ENCODE data around the gene RTL5. TPM values are rescaled to one million over a fixed set of nuclear protein-coding genes. Genes with fewer than 3 reads are reported as not detected.

Gene RTL5
- total RNA-seq, 1 donor from 2014 or later = 3.9 TPM

GRCh38 chrX:72129661-72130060, 2.1 kb downstream of the RTL5 start:
- DNase-seq (ENCODE audit: low read depth) = no peak

DNA sequence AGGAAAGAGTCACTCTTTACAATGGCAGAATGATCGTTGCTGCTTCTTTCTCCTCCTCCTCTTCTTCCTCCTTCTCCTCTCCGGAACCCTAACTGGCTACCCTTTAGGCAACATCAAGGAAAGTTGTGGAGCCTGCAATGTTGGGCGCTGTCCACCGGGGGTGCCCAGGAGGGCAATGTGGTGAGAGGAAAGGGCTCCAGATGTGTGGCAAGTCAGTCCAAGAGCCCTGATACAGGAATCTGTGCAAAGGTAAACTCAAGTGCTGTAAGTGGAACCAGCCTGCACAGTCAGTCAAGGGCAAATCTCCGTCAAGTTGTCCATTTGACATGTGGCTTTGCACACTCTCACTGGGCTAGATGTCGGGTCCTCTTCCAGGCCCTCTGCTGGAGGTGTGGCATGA, 2.8 kb downstream of the RTL5 start:
- DNase-seq (ENCODE audit: low read depth) = no peak

GRCh38 chrX:72128183-72128834, 3.4 kb downstream of the RTL5 start:
- no peak for DNase-seq (ENCODE audit: low read depth)

DNA sequence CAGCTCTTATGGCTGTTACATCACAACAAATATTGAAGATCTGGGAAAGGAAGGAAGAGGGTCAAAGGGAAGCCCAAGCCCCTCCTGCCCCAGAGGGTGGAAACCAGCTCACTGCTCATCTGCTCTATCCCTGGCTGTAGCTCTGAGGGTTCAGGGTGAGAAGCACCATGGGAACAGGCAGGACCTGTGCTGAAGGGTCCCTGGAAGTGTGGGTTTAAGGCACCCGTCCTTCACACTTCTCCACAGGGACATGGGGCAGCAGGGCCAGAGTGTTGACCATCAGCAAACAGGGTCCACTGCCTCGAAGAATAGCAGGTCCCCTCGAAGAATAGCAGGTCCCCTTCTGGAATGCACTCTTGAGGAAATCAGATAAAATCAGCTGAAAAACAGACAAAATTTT, 4.4 kb downstream of the RTL5 start:
- no peak for DNase-seq (ENCODE audit: low read depth)

DNA sequence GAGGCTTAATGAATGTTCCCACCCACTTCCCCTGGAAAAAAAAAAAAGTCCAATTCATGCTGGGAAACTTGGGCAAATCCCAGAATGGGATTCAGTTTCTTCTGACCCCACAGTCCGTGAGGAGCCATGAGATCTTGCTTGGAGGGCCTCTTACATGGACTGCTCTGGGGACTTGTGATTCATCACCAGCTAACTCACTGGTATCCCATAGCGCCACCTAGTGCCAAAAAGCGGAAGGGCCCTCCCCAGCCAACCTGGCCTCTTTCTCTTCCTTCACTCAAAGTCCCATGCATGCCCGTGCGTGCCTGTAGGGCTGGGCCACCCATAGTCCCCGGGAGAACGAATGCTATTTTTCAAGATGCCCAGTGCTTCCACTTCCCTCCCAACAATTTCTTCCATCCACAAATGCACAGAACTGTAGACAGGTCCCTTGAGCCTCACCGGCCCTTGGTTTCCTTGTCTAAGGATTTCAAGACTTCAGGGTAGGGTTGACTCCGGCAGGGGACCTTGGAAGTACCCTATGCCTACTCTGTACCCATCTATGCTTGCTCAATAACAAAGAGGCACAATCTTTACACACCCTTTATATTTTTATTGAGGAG, 5.1 kb downstream of the RTL5 start:
- peak; percentile 71 for DNase-seq (ENCODE audit: low read depth)

- DNase-seq (ENCODE audit: low read depth) = peak; percentile 31
Measured at GRCh38 chrX:72126048-72126415, 5.7 kb downstream of the RTL5 start.

- DNase-seq (ENCODE audit: low read depth) = no peak
Measured at GRCh38 chrX:72125331-72126047, 6.2 kb downstream of the RTL5 start.

- no peak for DNase-seq (ENCODE audit: low read depth)
Measured at GRCh38 chrX:72124540-72125201, 7.0 kb downstream of the RTL5 start.

DNA sequence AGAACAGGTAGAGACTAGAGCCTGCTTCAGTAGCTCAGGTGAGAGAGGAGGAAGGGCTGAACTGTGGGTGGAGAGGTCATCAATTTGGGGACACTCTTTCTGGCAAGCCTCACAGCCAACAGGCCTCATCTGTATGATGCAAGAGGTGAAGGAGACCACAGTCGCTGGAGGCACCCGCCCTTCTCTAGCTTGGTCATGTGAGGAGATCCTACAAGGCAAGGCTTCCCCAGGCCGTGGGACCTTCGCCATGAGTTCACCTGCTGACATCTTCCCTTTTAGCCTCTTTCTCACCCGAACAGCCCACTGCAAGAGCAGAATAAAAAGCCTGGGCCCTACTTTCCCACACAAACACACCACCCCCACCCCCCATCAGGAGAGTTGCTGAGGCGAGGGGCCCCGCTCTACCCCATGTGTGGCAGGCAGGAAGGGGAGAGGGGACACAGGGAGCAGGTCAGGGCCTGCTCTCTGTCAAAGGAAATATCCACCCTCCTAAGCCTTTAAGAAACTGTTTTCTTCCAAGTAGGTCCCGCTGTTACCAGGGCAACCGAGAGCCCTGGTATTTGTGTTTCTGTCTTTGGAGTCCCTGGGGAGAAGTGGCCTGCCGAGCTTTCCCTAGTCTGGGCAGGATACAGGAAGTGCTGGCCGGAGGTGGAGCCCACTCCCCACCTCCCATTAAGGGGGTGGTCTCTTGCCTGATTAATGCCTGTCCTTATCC, 8.1 kb downstream of the RTL5 start:
- DNase-seq (ENCODE audit: low read depth) = peak; percentile 41

DNA sequence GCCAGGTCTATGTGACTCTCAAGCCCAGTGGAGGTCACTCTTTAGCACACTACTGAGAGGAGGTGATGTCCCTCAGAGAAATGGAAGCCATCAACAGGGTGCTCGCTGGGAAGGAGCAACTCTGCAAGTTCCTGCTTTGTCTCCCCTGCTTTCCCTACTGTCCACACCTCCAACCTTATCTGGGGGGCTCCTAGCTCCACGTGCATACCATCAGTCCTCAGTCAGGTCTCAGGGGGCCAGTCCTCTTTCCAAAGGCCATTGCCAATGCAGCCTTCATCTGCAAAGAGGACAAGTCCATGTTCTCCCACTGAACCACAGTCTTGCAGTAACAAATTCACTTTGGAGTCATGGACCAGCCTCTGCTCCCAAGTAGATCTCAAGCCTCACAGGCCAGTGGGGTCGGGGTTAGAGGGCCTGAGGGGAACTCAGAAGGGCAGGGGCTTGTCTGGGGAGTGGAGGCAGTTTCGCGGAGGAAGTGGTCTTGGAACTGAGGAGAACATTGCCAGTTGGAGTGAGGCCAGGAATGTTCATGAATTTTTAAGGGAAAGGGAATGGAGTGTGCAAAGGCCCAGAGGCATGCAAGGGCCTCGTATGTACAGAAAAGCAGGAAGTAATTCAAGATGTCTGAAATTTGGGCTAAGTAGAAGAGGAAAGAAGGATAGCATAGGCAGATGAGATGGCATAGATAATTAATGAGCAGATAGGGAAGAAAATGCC, 8.9 kb downstream of the RTL5 start:
- no peak for DNase-seq (ENCODE audit: low read depth)

DNA sequence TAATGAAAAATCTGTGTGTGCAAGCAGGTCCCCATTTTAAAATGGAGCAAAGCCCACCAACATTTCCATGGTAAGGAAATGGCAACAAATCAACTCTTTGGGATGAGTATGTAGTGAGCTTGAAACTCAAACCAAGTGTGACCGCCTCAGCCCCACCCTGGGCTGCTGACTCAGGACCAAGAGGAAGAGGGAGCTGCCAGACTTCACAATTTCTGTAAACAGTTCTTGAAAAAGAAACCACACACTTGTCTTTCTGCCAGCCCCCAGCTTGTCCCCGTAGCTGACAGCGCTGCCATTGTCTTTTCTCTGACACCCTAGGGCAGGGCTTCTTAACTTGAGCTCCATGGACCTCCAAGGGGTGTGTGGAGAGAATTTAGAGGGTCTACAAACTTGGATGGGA, 10.3 kb downstream of the RTL5 start:
- peak; percentile 78 for DNase-seq (ENCODE audit: low read depth)

GRCh38 chrX:72120837-72121236, 10.9 kb downstream of the RTL5 start:
- DNase-seq (ENCODE audit: low read depth) = no peak

DNA sequence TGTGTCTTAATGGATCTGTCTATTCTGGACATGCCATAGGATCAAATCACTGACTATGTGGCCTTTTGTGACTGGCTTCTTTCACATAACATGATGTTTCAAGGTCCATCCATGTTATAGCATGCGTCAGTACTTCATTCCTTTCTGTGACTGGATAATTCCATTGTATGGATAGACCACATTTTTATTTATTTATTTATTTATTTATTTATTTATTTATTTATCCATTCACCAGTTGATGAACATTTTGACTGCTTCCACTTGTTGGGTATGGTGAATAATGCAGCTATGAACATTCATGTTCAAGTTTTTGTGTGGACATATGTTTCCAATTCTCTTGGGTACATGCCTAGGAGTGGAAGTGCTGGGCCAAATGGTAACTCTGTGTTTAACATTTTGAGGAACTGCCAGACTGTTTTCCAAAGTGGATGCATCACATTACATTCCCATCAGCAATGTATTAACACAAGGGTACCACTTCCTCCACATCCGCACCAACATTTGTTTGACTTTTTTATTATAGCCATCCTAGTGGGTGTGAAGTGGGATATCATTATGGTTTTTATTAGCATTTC, 14.0 kb downstream of the RTL5 start:
- DNase-seq (ENCODE audit: low read depth) = no peak

DNA sequence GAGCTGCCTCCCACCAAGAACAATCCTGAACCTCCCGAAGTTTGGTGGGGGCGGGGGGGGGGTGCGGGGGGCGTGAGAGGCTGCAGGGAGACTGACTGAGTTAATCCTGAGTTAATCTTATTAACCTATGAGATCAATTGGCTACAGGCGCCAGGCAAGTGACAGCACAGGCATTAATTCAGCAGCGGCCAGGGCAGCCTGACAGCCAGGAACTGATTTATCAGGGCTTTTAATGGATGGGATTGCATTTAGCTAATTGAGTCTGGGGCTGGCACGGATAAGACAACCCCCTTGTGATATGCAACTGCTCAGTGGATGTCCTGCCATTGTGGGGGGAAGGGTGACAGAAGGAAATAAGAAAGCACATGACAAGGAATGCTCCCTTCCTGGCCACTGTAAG, 16.3 kb downstream of the RTL5 start:
- no peak for DNase-seq (ENCODE audit: low read depth)

GRCh38 chrX:72114807-72115206, 16.9 kb downstream of the RTL5 start:
- no peak for DNase-seq (ENCODE audit: low read depth)

GRCh38 chrX:72114306-72114705, 17.4 kb downstream of the RTL5 start:
- no peak for DNase-seq (ENCODE audit: low read depth)

DNA sequence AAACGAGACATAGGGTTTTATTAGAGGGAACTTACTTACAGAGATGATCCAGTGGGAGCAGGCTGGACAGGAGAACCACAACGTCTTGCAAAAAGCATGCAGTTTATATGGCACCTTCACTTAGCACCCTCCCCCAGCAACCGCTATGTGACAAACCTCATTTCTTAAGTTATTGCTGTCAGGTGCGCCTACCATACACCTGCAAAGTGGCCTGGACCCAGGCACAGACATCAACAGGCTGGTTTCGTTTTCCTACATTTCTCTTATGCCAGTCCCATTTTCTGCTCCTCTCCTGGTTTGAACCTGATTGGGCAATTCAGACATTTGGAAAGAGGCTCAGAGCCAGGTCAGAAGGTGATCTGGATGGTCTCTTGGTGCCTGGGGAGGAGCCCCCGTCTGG, 18.3 kb downstream of the RTL5 start:
- no peak for DNase-seq (ENCODE audit: low read depth)

DNA sequence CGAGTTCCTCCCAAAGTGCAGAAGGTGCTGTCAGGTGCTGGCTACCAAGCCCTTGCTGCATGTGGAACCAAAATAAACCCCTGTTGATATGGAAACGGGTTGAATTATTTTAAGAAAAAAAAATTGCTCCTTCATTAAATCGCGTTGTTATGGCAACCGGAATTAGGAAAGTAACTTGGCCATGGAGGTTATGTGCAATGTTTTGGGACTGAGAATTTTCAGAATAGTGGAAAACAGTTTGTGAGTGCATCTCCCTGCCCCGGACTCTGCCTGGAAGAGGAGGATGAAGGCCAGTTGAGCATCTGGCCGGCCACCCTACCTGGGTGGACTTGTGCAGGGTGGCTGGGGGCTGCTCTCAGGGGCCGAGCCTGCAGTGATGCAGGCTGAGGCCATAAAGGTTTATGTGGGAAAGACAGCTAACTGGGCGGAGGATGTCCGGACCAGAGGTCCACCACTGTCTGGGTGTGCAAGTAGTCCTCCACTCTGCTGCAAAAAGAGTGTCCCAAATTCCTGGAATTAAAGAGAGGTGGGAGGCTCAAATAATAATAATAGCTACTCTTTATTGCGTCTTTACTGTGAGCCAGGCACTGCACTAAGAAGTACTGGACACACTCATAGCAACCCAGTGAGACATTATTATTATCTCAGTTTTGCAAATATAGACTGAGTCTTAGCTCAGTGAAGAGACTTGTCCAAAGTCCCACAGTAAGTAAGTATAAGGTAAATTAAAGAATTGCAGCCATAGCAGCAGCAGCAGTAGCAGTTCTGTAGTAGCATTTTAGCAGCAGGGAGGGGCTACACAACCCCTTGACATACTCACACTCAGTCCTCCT, 20.6 kb downstream of the RTL5 start:
- DNase-seq (ENCODE audit: low read depth) = no peak

DNA sequence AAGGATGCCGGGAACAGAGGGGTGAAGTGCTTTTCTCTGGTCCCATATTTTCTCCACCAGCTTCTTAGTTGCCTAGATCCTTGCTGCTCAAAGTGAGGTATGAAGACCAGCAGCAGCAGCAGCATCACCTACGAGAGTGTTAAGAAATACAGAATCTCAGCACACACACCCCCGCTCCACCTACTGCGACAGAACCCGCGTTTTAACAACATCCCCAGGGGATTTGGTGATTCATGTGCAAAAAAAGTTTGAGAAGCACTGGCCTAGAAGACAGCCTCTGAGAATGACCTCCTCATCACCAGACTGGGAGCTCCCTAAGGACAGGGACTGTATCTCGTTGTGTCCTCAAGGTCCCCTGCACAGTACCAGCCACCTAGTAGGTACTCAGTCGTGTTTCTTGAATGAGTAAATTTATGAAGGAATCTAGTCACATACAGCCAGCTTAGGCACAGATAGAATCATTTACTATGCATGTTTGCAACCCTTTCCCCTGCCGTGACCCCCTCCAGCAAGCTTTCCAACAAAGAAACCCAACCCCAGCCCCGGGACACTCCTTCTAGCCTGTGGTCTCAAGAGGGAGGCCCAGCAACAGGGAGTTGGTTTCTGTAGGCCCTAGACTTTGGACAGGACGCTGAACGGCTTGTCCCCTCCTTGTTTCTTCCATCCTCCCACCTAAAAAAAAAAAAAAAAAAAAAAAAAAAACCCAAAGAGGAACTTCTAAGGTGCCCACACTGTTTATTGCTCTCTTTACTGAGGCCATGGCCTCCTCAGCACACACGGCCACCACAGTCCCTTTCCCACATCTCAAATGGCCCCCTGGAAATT, 21.5 kb downstream of the RTL5 start:
- DNase-seq (ENCODE audit: low read depth) = no peak
